GM12878 (cell line): ENCODE results near the gene TSEN34. TPM values are rescaled to one million over a fixed set of nuclear protein-coding genes. Genes with fewer than 3 reads are reported as not detected.
"Not testable (repeated sequence)": the region's sequence is repeated elsewhere in the genome, so short reads cannot be mapped to it uniquely, and the experiment has no call there.

ENCODE experiments used
- ATAC-seq: fragments of 200-7000 bp; cut with Tn5 transposase; 3 replicates; pipeline ENCODE4 v1.9.1; 2020; ENCODE audit warnings: mild to moderate bottlenecking, moderate library complexity
- BruUV-seq: library from RNA; stranded (reverse); fragments of 400-500 nt; replicated peaks from 2 replicates; lab custom pipeline; 2021; lab: Mats Ljungman, UMichigan
- CTCF ChIA-PET: fragments of 300-600 bp; sonication (Branson Sonifier 250); formaldehyde crosslinking; extraction: SDS; loops from one replicate; lab custom pipeline; 2021; ENCODE audit warnings: inconsistent platforms; lab: Yijun Ruan, JAX
- POLR2A ChIA-PET: fragments of 350-600 bp; formaldehyde crosslinking; extraction: SDS; loops from one replicate; lab custom pipeline; 2021; ENCODE audit warnings: inconsistent platforms; lab: Charles Lee
- RAD21 ChIA-PET: fragments of 300-600 bp; sonication (Branson Sonifier 250); formaldehyde crosslinking; loops from one replicate; lab custom pipeline; 2023; ENCODE audit warnings: antibody characterized with exemption; ENCODE audit not compliant: unreplicated experiment; lab: Charles Lee
- SMC1A ChIA-PET: fragments of 300-600 bp; sonication (Branson Sonifier 250); formaldehyde crosslinking; loops from one replicate; lab custom pipeline; 2023; ENCODE audit not compliant: unreplicated experiment, uncharacterized antibody; lab: Charles Lee
- DNase-seq: peaks from one replicate; pipeline ENCODE4 v3.0.0-alpha.2; 2011; ENCODE audit warnings: low read depth, low spot score
- FAIRE-seq: peaks from 3 replicates; lab custom pipeline; 2011; peaks lifted over from hg19 to GRCh38; lab: Jason Lieb, UNC
- H2AFZ ChIP-seq: 2 replicates; pipeline ENCODE4 v1.6.0; 2011; ENCODE audit warnings: low read depth, low read length, control low read depth; ENCODE audit not compliant: control insufficient read depth
- H3K27ac ChIP-seq: 2 replicates; pipeline ENCODE4 v1.5.1; 2011; ENCODE audit warnings: control low read depth; ENCODE audit not compliant: control insufficient read depth, insufficient read depth
- H3K27me3 ChIP-seq, 2 experiments: replicated peaks in 1 of 2; 2 replicates each; pipeline versions ENCODE4 v1.6.0 to v1.6.1; 2011; ENCODE audit warnings: low read length in 1 of 2; ENCODE audit not compliant: control insufficient read depth in 2 of 2, insufficient read depth in 2 of 2
- H3K36me3 ChIP-seq, 2 experiments: 2 replicates each; pipeline ENCODE4 v1.5.1; 2011; ENCODE audit warnings: low read length in 1 of 2; ENCODE audit not compliant: control insufficient read depth in 2 of 2, insufficient read depth in 2 of 2
- H3K4me1 ChIP-seq: 2 replicates; pipeline ENCODE4 v1.6.1; 2011; ENCODE audit warnings: mild to moderate bottlenecking, low read length, moderate library complexity, mixed read lengths; ENCODE audit not compliant: control insufficient read depth, insufficient read depth
- H3K4me2 ChIP-seq: 2 replicates; pipeline ENCODE4 v1.6.0; 2011; ENCODE audit warnings: control low read depth; ENCODE audit not compliant: control insufficient read depth, insufficient read depth
- H3K4me3 ChIP-seq: fragments of 200-600 bp; sonication (generic); 2 replicates; pipeline ENCODE4 v1.5.1; 2016
- H3K79me2 ChIP-seq: 2 replicates; pipeline ENCODE4 v1.6.0; 2011; ENCODE audit warnings: low read length; ENCODE audit not compliant: control insufficient read depth, insufficient read depth
- H3K9ac ChIP-seq: 2 replicates; pipeline ENCODE4 v1.8.0; 2011; ENCODE audit warnings: low read length, control low read depth, mixed read lengths; ENCODE audit not compliant: control insufficient read depth, insufficient read depth
- H3K9me3 ChIP-seq: replicated peaks from 3 replicates; pipeline ENCODE4 v1.5.1; 2011; ENCODE audit warnings: mild to moderate bottlenecking, low read length; ENCODE audit not compliant: control insufficient read depth, insufficient read depth
- H4K20me1 ChIP-seq: 2 replicates; pipeline ENCODE4 v1.6.0; 2011; ENCODE audit not compliant: control insufficient read depth, insufficient read depth
- WGBS: methylation state at CpG from one replicate; pipeline ENCODE4 v1.1.6; 2016; ENCODE audit warnings: low lambda C conversion rate; ENCODE audit not compliant: insufficient replicate concordance, insufficient coverage; ENCODE audit errors: missing lambda C conversion rate; 5-methylcytosine and 5-hydroxymethylcytosine counted together
- in situ Hi-C: fragments of 300-500 bp; cut with MboI; formaldehyde crosslinking; loops from 9 replicates; pipeline ENCODE4 v1.14.3; 2018; ENCODE audit warnings: mixed read lengths
- intact Hi-C: fragments of 100-400 bp; cut with micrococcal nuclease; formaldehyde crosslinking; loops from one replicate; pipeline ENCODE4 v1.14.2; 2022; ENCODE audit not compliant: unreplicated experiment
- polyA plus RNA-seq, 11 experiments: library from polyadenylated mRNA; depleted of rRNA in 4 of 11; unstranded in 6 of 11; stranded (reverse) in 5 of 11; fragments of >200 nt; fragmentation: Nextera tagmentation in 4 of 11; fragmentation: Illumina TruSeq in 1 of 11; extraction: Ambion mirVana in 4 of 11; extraction: Trizol in 1 of 11; gene quantifications; 1 replicate in 1 of 11; 2 replicates in 10 of 11; pipeline versions ENCODE4 v1.2.1 to v1.2.3, GENCODE V29; 2011 to 2016; ENCODE audit warnings: inconsistent platforms in 2 of 11, missing spikeins in 2 of 11, low read depth in 1 of 11
- total RNA-seq, 4 experiments: library from RNA; depleted of rRNA in 3 of 4; stranded (reverse); fragments of >200 nt in 3 of 4; fragmentation: Illumina TruSeq in 1 of 4; extraction: Trizol in 1 of 4; gene quantifications; 2 replicates each; pipeline versions ENCODE4 v1.2.1 to v1.2.3, GENCODE V29; 2013 to 2021

The TSEN34 gene
- total and polyA plus RNA-seq, 10 of the 15 experiments (the other 5 are each of a cell fraction or from before 2014, with no cell fraction given), result 1.0 to 35.9 (median 16.8) TPM

- H2AFZ ChIP-seq, H4K20me1 ChIP-seq, RAD21 ChIA-PET, SMC1A ChIA-PET, POLR2A ChIA-PET, intact Hi-C loops, DNase-seq, H3K36me3 ChIP-seq, FAIRE-seq, in situ Hi-C loops, CTCF ChIA-PET, BruUV-seq, H3K9me3 ChIP-seq, H3K79me2 ChIP-seq, H3K9ac ChIP-seq, H3K27me3 ChIP-seq, ATAC-seq, H3K4me3 ChIP-seq, H3K4me2 ChIP-seq, H3K27ac ChIP-seq: not testable (repeated sequence)
- WGBS, result 86% methylated on average over 3 of the region's 5 CpGs
- H3K4me1 ChIP-seq, result peaks cover 19% of the 10 kb centered on the region
Measured at GRCh38 chr19:54214217-54214616, 23.1 kb downstream of the TSEN34 start.

- H2AFZ ChIP-seq, POLR2A ChIA-PET, H3K9ac ChIP-seq, H3K36me3 ChIP-seq, H4K20me1 ChIP-seq, RAD21 ChIA-PET, H3K79me2 ChIP-seq, H3K4me2 ChIP-seq, ATAC-seq, FAIRE-seq, intact Hi-C loops, BruUV-seq, in situ Hi-C loops, H3K27me3 ChIP-seq, H3K4me3 ChIP-seq, H3K9me3 ChIP-seq, SMC1A ChIA-PET, DNase-seq, H3K27ac ChIP-seq, CTCF ChIA-PET: not testable (repeated sequence)
- WGBS, result 97% methylated on average over 11 of the region's 19 CpGs
- peaks cover 14% of the 10 kb centered on the region for H3K4me1 ChIP-seq
Measured at GRCh38 chr19:54214734-54215133, 23.6 kb downstream of the TSEN34 start.
